Gastrocnemius medialis (tissue), 4 donors: Measurements from ENCODE around the gene SUGCT. TPM values are rescaled to one million over a fixed set of nuclear protein-coding genes. Genes with fewer than 3 reads are reported as not detected.

Source experiments
- ATAC-seq, 2 donors: fragments of 150-250 bp; one replicate each; pipeline ENCODE4 v1.9.1; 2016
- DNase-seq, 2 donors: peaks; one replicate each; pipeline ENCODE4 v3.0.0-alpha.2; 2019
- H3K27ac ChIP-seq, 4 donors: fragments of 200-600 bp; sonication (generic); 1 replicate in 1 of 4; 2 replicates in 3 of 4; pipeline ENCODE4 v1.5.1; 2016 to 2018; ENCODE audit warnings: mild to moderate bottlenecking in 2 of 4, moderate library complexity in 1 of 4
- H3K27me3 ChIP-seq, 3 donors: fragments of 200-600 bp; sonication (generic) in 2 of 3; 1 replicate in 1 of 3; 2 replicates in 2 of 3; pipeline versions ENCODE4 v1.5.1 to v1.6.0; 2016 to 2019; ENCODE audit warnings: mild to moderate bottlenecking in 1 of 3, moderate library complexity in 1 of 3
- H3K36me3 ChIP-seq, 2 donors: fragments of 200-600 bp; sonication (generic) in 1 of 2; one replicate each; pipeline ENCODE4 v1.5.1; 2017 to 2018
- H3K4me1 ChIP-seq, 2 donors: fragments of 200-600 bp; sonication (generic) in 1 of 2; one replicate each; pipeline ENCODE4 v1.5.1; 2016 to 2017; ENCODE audit warnings: mild to moderate bottlenecking in 2 of 2
- H3K4me3 ChIP-seq, 4 donors: fragments of 200-600 bp; sonication (generic) in 3 of 4; 1 replicate in 1 of 4; 2 replicates in 3 of 4; pipeline ENCODE4 v1.5.1; 2016 to 2019; ENCODE audit warnings: mild to moderate bottlenecking in 2 of 4
- H3K9me3 ChIP-seq, 3 donors: fragments of 200-600 bp; sonication (generic) in 2 of 3; 1 replicate in 1 of 3; 2 replicates in 2 of 3; pipeline ENCODE4 v1.5.1; 2016 to 2019
- POLR2A ChIP-seq, 2 donors: fragments of 450-650 bp; IDR thresholded peaks; one replicate each; pipeline ENCODE4 v1.6.1; 2017; ENCODE audit warnings: antibody characterized with exemption in 2 of 2, mild to moderate bottlenecking in 2 of 2, moderate library complexity in 2 of 2
- in situ Hi-C, 4 donors: fragments of 200-750 bp; cut with MboI; loops; one replicate each; pipeline versions ENCODE4 v1.15.0 to v1.8.0; 2017; ENCODE audit warnings: low sequenced_read_pairs in 4 of 4
- intact Hi-C: fragments of 100-400 bp; cut with DNase I; formaldehyde crosslinking; loops from one replicate; pipeline ENCODE4 v1.15.1; 2023; ENCODE audit warnings: low total_unique reads
- total RNA-seq, 4 donors: library from RNA; depleted of rRNA; stranded (reverse); fragments of >200 nt; gene quantifications; one replicate each; pipeline versions ENCODE4 v1.1.0 to v1.2.3, GENCODE V29; 2016
- TF ChIP-seq, protein P1 (sequence below), 5 experiments: fragments of 450-650 bp in 3 of 5; fragments of 200-600 bp in 2 of 5; sonication (generic) in 2 of 5; IDR thresholded peaks in 4 of 5; conservative IDR thresholded peaks in 1 of 5; 1 replicate in 4 of 5; 2 replicates in 1 of 5; pipeline ENCODE4 v1.5.1; 2016 to 2019; ENCODE audit warnings: antibody characterized with exemption in 5 of 5, mild to moderate bottlenecking in 3 of 5, moderate library complexity in 3 of 5

Gene SUGCT
- total RNA-seq, 4 donors from 2014 or later = 2.3 to 3.5 (median 2.9) TPM

DNA sequence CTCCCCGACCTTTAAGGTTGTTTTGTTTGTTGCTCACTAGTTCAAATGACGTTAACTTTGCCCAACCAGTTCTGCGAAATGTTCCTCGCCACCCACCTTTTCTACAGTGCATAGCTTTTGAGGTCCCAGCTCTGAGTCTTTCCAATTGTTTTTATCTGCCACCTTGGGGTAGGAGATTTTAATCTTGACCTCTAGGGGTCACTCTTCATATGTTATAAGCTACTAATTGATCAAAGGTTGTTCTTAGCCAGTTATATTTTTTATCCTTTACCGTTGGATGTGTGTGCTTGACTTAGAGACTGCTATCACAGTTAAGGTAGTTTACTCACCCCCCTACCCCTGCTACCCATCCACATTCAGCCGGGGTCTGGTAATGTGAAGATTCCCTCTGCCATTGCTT, 372.4 kb downstream of the SUGCT start:
- DNase-seq = no peak
- Histone ChIP-seq H3K27me3 (no peaks in the 10 kb centered on the region), H3K36me3 (no peaks in the 10 kb centered on the region), H3K4me1 (no peaks in the 10 kb centered on the region), H3K4me3 (no peak overlapping the region), H3K9me3 (no peaks in the 10 kb centered on the region), H3K27ac (no peak overlapping the region)
- in situ Hi-C loops = no loop called here
- TF ChIP-seq, protein P1, sequence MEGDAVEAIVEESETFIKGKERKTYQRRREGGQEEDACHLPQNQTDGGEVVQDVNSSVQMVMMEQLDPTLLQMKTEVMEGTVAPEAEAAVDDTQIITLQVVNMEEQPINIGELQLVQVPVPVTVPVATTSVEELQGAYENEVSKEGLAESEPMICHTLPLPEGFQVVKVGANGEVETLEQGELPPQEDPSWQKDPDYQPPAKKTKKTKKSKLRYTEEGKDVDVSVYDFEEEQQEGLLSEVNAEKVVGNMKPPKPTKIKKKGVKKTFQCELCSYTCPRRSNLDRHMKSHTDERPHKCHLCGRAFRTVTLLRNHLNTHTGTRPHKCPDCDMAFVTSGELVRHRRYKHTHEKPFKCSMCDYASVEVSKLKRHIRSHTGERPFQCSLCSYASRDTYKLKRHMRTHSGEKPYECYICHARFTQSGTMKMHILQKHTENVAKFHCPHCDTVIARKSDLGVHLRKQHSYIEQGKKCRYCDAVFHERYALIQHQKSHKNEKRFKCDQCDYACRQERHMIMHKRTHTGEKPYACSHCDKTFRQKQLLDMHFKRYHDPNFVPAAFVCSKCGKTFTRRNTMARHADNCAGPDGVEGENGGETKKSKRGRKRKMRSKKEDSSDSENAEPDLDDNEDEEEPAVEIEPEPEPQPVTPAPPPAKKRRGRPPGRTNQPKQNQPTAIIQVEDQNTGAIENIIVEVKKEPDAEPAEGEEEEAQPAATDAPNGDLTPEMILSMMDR (IDR thresholded peaks at IDR 0.05 in 4 of 5, conservative IDR thresholded peaks at IDR 0.05 in 1 of 5) = no peak
- no peak for TF ChIP-seq POLR2A (IDR thresholded peaks at IDR 0.05)
- no peak for ATAC-seq
- intact Hi-C loops = no loop called here

GRCh38 chr7:40509287-40509996, 374.6 kb downstream of the SUGCT start:
- Histone ChIP-seq H3K4me3 (no peak overlapping the region), H3K27me3 (no peaks in the 10 kb centered on the region), H3K4me1 (no peaks in the 10 kb centered on the region), H3K36me3 (no peaks in the 10 kb centered on the region), H3K9me3 (no peaks in the 10 kb centered on the region), H3K27ac (no peak overlapping the region)
- in situ Hi-C loops (no loop called here), intact Hi-C loops (no loop called here)
- no peak for ATAC-seq
- DNase-seq = no peak
- TF ChIP-seq, protein P1 (IDR thresholded peaks at IDR 0.05 in 4 of 5, conservative IDR thresholded peaks at IDR 0.05 in 1 of 5) = no peak
- no peak for TF ChIP-seq POLR2A (IDR thresholded peaks at IDR 0.05)

DNA sequence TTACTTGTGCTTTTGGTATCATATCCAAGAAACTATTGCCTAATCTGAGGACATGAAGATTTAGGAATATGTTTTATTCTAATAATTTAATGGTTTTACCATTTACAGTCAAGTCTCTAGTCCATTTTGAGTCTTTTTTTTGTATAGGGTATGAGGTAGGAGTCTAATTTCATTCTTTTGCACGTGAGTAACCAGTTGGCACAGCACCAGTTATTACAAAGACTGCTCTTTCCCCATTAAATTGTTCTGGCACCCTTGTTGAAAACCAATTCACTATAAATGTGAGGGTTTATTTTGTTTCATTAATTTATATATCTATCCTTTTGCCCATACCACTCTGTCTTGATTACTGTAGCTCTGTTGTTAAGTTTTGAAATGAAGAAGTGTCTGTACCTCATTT, 381.6 kb downstream of the SUGCT start:
- in situ Hi-C loops = no loop called here

GRCh38 chr7:40519009-40519408, 384.2 kb downstream of the SUGCT start:
- H3K9me3 ChIP-seq = no peaks in the 10 kb centered on the region
- H3K4me1 ChIP-seq = no peaks in the 10 kb centered on the region
- intact Hi-C loops = no loop called here
- in situ Hi-C loops = no loop called here
- no peak for TF ChIP-seq POLR2A (IDR thresholded peaks at IDR 0.05)
- TF ChIP-seq, protein P1 (IDR thresholded peaks at IDR 0.05 in 4 of 5, conservative IDR thresholded peaks at IDR 0.05 in 1 of 5) = no peak
- H3K27me3 ChIP-seq = no peaks in the 10 kb centered on the region
- H3K4me3 ChIP-seq = no peak overlapping the region
- H3K27ac ChIP-seq = no peak overlapping the region
- ATAC-seq (no peak), DNase-seq (no peak)
- no peaks in the 10 kb centered on the region for H3K36me3 ChIP-seq

More for the DNA sequence above, 381.6 kb downstream of the SUGCT start:
- TF ChIP-seq, protein P1 (IDR thresholded peaks at IDR 0.05 in 4 of 5, conservative IDR thresholded peaks at IDR 0.05 in 1 of 5) = no peak
- TF ChIP-seq POLR2A (IDR thresholded peaks at IDR 0.05) = no peak
- Histone ChIP-seq H3K36me3 (no peaks in the 10 kb centered on the region), H3K4me1 (no peaks in the 10 kb centered on the region), H3K4me3 (no peak overlapping the region), H3K9me3 (no peaks in the 10 kb centered on the region), H3K27me3 (no peaks in the 10 kb centered on the region), H3K27ac (no peak overlapping the region)
- intact Hi-C loops = no loop called here
- ATAC-seq (no peak), DNase-seq (no peak)
